ENCODE measurements around the gene TCAP. TPM values are rescaled to one million over a fixed set of nuclear protein-coding genes. Genes with fewer than 3 reads are reported as not detected.
A peak's percentile ranks its signal among the peaks of the same experiment; 100 is the strongest.
"Not testable (repeated sequence)": the region's sequence is repeated elsewhere in the genome, so short reads cannot be mapped to it uniquely, and the experiment has no call there.

TCAP gene
- total RNA-seq, 2 donors from 2014 or later: 2.1 to 2.5 TPM

DNA sequence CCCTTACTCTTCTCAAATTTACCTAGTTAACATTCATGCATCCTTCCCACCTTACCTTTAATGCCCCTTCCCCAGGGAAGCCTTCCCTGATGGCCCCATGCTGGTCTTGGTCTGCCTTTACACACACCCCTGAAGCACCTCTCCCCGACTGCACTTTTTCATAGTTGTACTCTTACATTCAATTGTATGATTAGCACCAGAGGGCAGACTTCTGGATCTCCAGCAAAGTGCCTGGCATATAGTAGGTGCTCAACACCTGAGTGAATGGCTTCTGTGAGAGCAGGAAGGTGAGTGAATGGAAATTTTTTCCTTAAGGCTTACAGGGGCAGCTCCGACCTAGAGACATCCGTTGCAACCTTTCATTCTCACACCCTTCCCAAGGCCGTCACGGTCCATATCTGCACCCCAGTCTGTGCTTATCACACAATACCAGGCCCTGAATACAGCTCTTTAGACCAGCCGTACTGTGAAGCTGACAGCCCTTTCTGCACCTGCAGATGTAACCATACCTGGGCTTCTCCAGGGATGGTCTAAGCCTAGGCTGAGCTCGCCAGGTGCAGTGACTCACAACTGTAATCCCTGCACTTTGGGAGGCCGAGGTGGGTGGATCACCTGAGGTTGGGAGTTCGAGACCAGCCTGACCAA, 18.3 kb downstream of the TCAP start:
- ATAC-seq (no peak), DNase-seq (ENCODE audit: low spot score) (no peak)

DNA sequence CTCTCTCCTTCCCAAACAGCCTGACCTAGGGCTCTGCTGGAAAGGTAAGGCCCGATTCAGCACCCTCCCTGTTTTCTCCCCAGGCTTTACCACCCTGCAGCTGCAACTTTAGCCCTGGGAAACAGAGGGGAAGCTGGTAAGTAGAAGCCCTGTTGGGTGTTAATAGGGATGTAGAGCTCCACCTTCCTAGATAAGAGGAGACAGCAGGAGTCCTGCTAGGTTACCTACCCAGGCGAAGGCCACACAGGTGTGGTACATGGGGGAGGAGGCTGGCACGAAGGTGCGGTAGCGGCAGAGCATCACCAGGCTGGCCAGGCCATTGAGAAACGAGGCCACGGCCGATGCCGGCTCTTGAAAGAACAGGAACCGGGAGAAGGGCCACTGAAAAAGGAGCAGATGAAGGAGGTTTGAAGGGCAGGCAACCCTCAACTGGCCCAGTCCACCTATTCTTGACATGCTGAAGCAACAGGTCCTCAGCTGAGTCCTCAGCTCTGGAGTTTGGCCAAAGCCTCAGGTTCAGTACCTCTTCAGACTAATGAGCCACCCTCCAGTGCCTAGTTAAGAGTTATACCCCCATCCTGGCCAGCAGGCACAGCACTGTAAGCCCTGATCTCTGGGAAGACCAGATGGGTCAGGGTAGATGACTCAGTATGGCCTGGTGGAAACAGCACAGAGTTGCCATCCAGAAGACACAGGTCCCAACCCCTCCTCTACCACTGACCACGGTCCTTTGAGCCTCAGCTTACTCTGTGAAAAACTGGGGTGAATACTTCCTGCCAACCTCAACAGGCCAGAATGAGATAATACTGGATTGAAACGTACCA, 19.4 kb downstream of the TCAP start:
- Mint-ChIP-seq H3K27me3 (no peaks in the 10 kb centered on the region), H3K9me3 (peaks cover 3% of the 10 kb centered on the region), H3K27ac (no peak overlapping the region), H3K4me3 (no peak overlapping the region), H3K36me3 (no peaks in the 10 kb centered on the region), H3K4me1 (ENCODE audit: low read depth in 2 of 2) (peaks cover 42 to 49% of the 10 kb centered on the region in 2 donors)
- ATAC-seq (no peak), DNase-seq (ENCODE audit: low spot score) (no peak)

More for the DNA sequence above, 18.3 kb downstream of the TCAP start:
- H3K36me3 Mint-ChIP-seq: no peaks in the 10 kb centered on the region
- H3K27ac Mint-ChIP-seq: peak overlapping the region in 1 of 2 donors; percentile 0
- H3K4me3 Mint-ChIP-seq: no peak overlapping the region
- peaks cover 46 to 53% of the 10 kb centered on the region in 2 donors for H3K4me1 Mint-ChIP-seq (ENCODE audit: low read depth in 2 of 2)
- peaks cover under 1% of the 10 kb centered on the region for H3K9me3 Mint-ChIP-seq
- H3K27me3 Mint-ChIP-seq: no peaks in the 10 kb centered on the region

DNA sequence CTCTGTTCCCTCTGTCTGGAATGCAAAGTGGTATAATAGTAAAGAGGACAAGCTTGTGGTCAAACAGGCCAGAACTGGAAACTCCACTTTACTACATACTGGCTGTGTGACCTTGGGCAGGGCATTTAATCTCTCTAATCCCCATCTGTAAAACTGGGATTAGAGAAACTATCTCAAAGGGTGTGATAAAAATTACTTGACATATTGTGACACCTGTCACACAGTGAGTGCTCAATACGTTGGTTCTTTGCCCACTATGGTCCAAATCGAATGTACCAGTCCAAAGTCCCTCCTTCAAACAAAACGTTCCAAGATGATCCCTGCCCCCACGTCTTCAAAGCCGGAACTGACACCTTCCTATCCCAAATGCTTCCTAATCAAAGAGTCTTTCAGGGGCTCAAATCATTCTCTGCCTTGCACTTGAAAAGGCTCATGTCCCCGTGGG, 22.0 kb downstream of the TCAP start:
- H3K27me3 Mint-ChIP-seq: no peaks in the 10 kb centered on the region
- H3K9me3 Mint-ChIP-seq: peaks cover 3% of the 10 kb centered on the region
- peak overlapping the region; percentile 86 to 98 for H3K27ac Mint-ChIP-seq
- DNase-seq (ENCODE audit: low spot score): no peak
- peaks cover 25 to 34% of the 10 kb centered on the region in 2 donors for H3K4me1 Mint-ChIP-seq (ENCODE audit: low read depth in 2 of 2)
- H3K4me3 Mint-ChIP-seq: peak overlapping the region; percentile 92
- ATAC-seq: no peak
- no peaks in the 10 kb centered on the region for H3K36me3 Mint-ChIP-seq

DNA sequence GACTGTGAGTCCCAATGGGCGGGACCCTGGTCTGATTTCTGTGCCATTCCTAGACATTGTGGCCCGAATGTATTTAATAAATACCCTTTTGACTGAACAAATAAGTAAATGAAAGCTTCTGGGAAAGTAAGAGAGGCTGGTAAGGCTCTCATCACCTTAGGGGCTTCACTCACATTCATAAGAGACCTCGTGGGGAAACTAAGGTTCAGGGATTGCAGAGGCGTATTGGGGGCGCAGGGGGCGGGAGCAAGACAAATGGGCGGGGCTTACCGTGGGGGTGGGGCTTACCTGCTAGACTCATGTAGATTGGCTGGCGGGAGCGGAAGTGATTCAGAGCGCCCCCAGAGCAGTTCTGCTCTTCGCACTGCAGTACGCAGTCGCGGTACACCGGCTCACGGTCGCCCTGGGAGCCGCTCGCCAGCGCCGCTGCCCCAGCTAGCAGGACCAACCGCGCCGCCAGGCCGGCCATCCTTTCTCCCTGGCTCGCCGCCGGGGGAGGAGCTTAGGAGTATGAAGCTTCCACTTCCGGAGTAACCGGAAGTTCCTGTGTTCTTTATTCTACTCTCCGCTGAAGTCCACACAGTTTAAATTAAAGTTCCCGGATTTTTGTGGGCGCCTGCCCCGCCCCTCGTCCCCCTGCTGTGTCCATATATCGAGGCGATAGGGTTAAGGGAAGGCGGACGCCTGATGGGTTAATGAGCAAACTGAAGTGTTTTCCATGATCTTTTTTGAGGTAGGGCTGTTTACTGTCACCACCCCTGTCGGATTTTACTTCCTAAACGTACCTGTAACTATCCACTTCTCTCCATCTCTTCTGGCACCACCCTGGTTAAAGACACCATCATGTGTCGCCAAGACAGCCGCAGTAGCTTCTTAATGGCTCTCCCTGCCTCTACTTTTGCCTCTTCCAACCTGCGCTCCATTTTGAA, 22.7 kb downstream of the TCAP start, which contains the start of gene PGAP3:
PGAP3 (minus strand) TSS at position 512 of the 929 bp plus-strand sequence; CDS start at position 469, 43 bp downstream.
- Mint-ChIP-seq H3K27me3 (no peaks in the 10 kb centered on the region), H3K36me3 (no peaks in the 10 kb centered on the region), H3K27ac (peak within 1 kb of the TSS; percentile 86 to 98), H3K4me3 (peak within 1 kb of the TSS; percentile 92), H3K4me1 (ENCODE audit: low read depth in 2 of 2) (peaks cover 25 to 34% of the 10 kb centered on the region in 2 donors), H3K9me3 (peaks cover 3% of the 10 kb centered on the region)
- DNase-seq (ENCODE audit: low spot score): peak; percentile 93
- peak; percentile 98 for ATAC-seq

DNA sequence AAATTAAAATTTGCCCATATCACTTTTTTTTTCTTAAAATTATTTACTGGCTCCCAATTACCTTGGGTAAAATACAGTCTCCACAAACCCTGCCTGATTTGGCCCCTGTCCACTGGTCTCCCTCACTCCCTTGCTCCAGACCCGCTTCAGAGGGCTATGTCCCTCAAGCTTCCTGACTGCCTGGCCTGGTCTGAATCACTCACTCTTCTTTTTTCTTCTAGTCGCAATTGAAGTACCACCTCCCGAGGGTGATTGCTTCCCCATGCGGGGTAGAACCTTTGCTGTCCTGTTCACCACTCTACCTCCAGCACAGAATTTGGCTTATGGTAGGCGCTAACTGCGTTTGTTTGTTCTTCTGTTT, 23.3 kb downstream of the TCAP start:
- ATAC-seq: no peak
- Mint-ChIP-seq H3K27me3 (no peaks in the 10 kb centered on the region), H3K4me3 (peak overlapping the region; percentile 92), H3K4me1 (ENCODE audit: low read depth in 2 of 2) (peaks cover 25 to 30% of the 10 kb centered on the region in 2 donors), H3K36me3 (no peaks in the 10 kb centered on the region), H3K27ac (peak overlapping the region; percentile 86 to 98), H3K9me3 (peaks cover 3% of the 10 kb centered on the region)
- no peak for DNase-seq (ENCODE audit: low spot score)

DNA sequence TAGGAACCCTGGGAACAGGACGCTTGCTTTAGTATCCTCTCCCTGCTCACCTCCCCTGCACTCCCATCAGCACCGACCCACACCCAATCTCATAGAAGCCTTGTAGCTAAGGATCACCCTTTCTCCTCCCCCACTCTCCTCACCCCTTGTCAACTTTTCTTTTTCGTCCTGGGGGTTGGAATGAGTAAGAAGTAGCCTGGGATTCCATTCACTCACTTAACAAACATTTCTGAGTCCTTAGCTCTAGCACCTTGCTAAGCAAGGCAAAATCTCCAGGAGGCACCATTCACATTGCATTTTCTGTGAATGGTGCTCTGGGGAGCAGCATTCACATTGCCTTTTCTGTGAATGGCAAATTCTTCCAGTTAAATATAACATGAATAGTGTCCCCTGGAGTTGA, 23.8 kb downstream of the TCAP start:
- H3K4me1 Mint-ChIP-seq (ENCODE audit: low read depth in 2 of 2): peaks cover 25 to 30% of the 10 kb centered on the region in 2 donors

GRCh38 chr17:39694593-39694992, 29.4 kb downstream of the TCAP start:
- ATAC-seq (no peak), DNase-seq (ENCODE audit: low spot score) (no peak)
- H3K27ac Mint-ChIP-seq: no peak overlapping the region
- peaks cover 5 to 11% of the 10 kb centered on the region in 2 donors for H3K27me3 Mint-ChIP-seq
- no peak overlapping the region for H3K4me3 Mint-ChIP-seq
- H3K36me3 Mint-ChIP-seq: no peaks in the 10 kb centered on the region
- no peaks in the 10 kb centered on the region for H3K9me3 Mint-ChIP-seq
- peaks cover 2 to 3% of the 10 kb centered on the region in 2 donors for H3K4me1 Mint-ChIP-seq (ENCODE audit: low read depth in 2 of 2)

More for the DNA sequence above, 23.8 kb downstream of the TCAP start:
- Mint-ChIP-seq H3K27me3 (no peaks in the 10 kb centered on the region), H3K27ac (peak overlapping the region; percentile 86 to 98), H3K4me3 (peak overlapping the region; percentile 92), H3K9me3 (peaks cover 3% of the 10 kb centered on the region), H3K36me3 (no peaks in the 10 kb centered on the region)
- no peak for DNase-seq (ENCODE audit: low spot score)
- ATAC-seq: no peak

- Mint-ChIP-seq H3K9me3 (no peaks in the 10 kb centered on the region), H3K27me3 (peaks cover 8 to 14% of the 10 kb centered on the region in 2 donors), H3K4me1 (ENCODE audit: low read depth in 2 of 2) (peaks cover 4 to 5% of the 10 kb centered on the region in 2 donors), H3K36me3 (no peaks in the 10 kb centered on the region), H3K27ac (no peak overlapping the region), H3K4me3 (no peak overlapping the region)
- DNase-seq (ENCODE audit: low spot score) (no peak), ATAC-seq (no peak)
Observed at GRCh38 chr17:39695089-39695474, 29.9 kb downstream of the TCAP start.

GRCh38 chr17:39696731-39697130, 31.6 kb downstream of the TCAP start:
- Mint-ChIP-seq H3K27ac (no peak overlapping the region), H3K36me3 (no peaks in the 10 kb centered on the region), H3K4me1 (ENCODE audit: low read depth in 2 of 2) (peaks cover 9 to 13% of the 10 kb centered on the region in 2 donors), H3K27me3 (peaks cover 15 to 21% of the 10 kb centered on the region in 2 donors), H3K9me3 (no peaks in the 10 kb centered on the region), H3K4me3 (no peak overlapping the region)
- DNase-seq (ENCODE audit: low spot score): no peak
- ATAC-seq: peak in 1 of 2 donors; percentile 36

DNA sequence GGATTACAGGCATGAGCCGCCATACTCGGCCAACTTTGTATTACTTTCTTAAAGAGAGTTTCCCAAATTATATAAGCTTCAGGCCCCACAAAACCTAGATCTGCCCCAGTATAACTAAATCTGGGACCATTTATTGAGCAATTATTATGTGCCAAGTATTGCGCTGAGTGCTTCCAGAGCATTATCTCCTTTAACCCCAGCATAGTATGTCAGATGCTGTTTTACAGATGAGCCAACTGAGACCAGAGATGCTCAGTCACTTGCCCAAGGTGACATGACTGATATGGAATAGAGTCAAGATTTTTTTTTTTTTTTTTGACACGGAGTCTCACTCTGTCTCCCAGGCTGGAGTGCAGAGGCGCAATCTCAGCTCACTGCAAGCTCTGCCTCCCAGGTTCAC, 32.8 kb downstream of the TCAP start:
- DNase-seq (ENCODE audit: low spot score) (no peak), ATAC-seq (no peak)
- H3K4me3 Mint-ChIP-seq: no peak overlapping the region
- H3K27me3 Mint-ChIP-seq: peaks cover 15 to 21% of the 10 kb centered on the region in 2 donors
- no peaks in the 10 kb centered on the region for H3K36me3 Mint-ChIP-seq
- no peak overlapping the region for H3K27ac Mint-ChIP-seq
- peaks cover 9 to 19% of the 10 kb centered on the region in 2 donors for H3K4me1 Mint-ChIP-seq (ENCODE audit: low read depth in 2 of 2)
- H3K9me3 Mint-ChIP-seq: no peaks in the 10 kb centered on the region

- ATAC-seq: not testable (repeated sequence)
Observed at GRCh38 chr17:39699157-39699817, 34.1 kb downstream of the TCAP start.

GRCh38 chr17:39699818-39700147, 34.6 kb downstream of the TCAP start, which contains the start of gene ERBB2:
TSS of gene ERBB2 (plus strand) at chr17:39700064. CDS start at chr17:39700239, 175 bp downstream.
- Mint-ChIP-seq H3K27me3 (peaks cover 15 to 21% of the 10 kb centered on the region in 2 donors), H3K9me3 (no peaks in the 10 kb centered on the region), H3K27ac (peak within 1 kb of the TSS in 1 of 2 donors; percentile 30), H3K4me3 (peak within 1 kb of the TSS; percentile 59), H3K4me1 (ENCODE audit: low read depth in 2 of 2) (peaks cover 16 to 35% of the 10 kb centered on the region in 2 donors), H3K36me3 (no peaks in the 10 kb centered on the region)
- no peak for DNase-seq (ENCODE audit: low spot score)
- no peak for ATAC-seq

More at GRCh38 chr17:39699157-39699817, 34.1 kb downstream of the TCAP start:
- not testable (repeated sequence) for H3K9me3 Mint-ChIP-seq; H3K27ac Mint-ChIP-seq; DNase-seq (ENCODE audit: low spot score); H3K36me3 Mint-ChIP-seq
- Mint-ChIP-seq H3K4me3 (peak overlapping the region; percentile 59), H3K4me1 (ENCODE audit: low read depth in 2 of 2) (peaks cover 16 to 30% of the 10 kb centered on the region in 2 donors), H3K27me3 (peaks cover 15 to 21% of the 10 kb centered on the region in 2 donors)
